H9 (cell line): Measurements from ENCODE around the gene TRMU. TPM values are rescaled to one million over a fixed set of nuclear protein-coding genes. Genes with fewer than 3 reads are reported as not detected.

Experiments
- DNase-seq: peaks from one replicate; pipeline ENCODE4 v3.0.0-alpha.2; 2017
- H2AFZ ChIP-seq: one replicate; pipeline ENCODE4 v1.6.1; 2013; ENCODE audit warnings: mild to moderate bottlenecking, low read length, control low read depth, moderate library complexity
- H2AK5ac ChIP-seq: 2 replicates; pipeline ENCODE4 v1.6.1; 2013; ENCODE audit warnings: low read length, control low read depth, mixed read lengths; ENCODE audit not compliant: insufficient read length
- H2BK120ac ChIP-seq: one replicate; pipeline ENCODE4 v1.6.1; 2013; ENCODE audit warnings: low read depth, mild to moderate bottlenecking, low read length, control low read depth, inconsistent platforms; ENCODE audit not compliant: poor library complexity, severe bottlenecking
- H2BK12ac ChIP-seq: 2 replicates; pipeline ENCODE4 v1.6.1; 2013; ENCODE audit warnings: low read length, control low read depth, mixed read lengths, low read depth; ENCODE audit not compliant: insufficient read length
- H2BK15ac ChIP-seq: 2 replicates; pipeline ENCODE4 v1.6.1; 2013; ENCODE audit warnings: low read depth, low read length, control low read depth
- H2BK20ac ChIP-seq: one replicate; pipeline ENCODE4 v1.6.1; 2013; ENCODE audit warnings: low read depth, mild to moderate bottlenecking, low read length, control low read depth, inconsistent platforms; ENCODE audit not compliant: poor library complexity, severe bottlenecking
- H2BK5ac ChIP-seq: 2 replicates; pipeline ENCODE4 v1.6.1; 2013; ENCODE audit warnings: low read length, control low read depth, mixed read lengths; ENCODE audit not compliant: insufficient read length
- H3K14ac ChIP-seq: 2 replicates; pipeline ENCODE4 v1.6.1; 2013; ENCODE audit warnings: low read length, control low read depth; ENCODE audit not compliant: insufficient read depth
- H3K18ac ChIP-seq: 2 replicates; pipeline ENCODE4 v1.6.1; 2013; ENCODE audit warnings: low read depth, mild to moderate bottlenecking, mixed read lengths, low read length, control low read depth; ENCODE audit not compliant: insufficient read length
- H3K23ac ChIP-seq: 2 replicates; pipeline ENCODE4 v1.6.1; 2013; ENCODE audit warnings: low read length, control low read depth, mixed read lengths, low read depth; ENCODE audit not compliant: insufficient read length
- H3K23me2 ChIP-seq: 2 replicates; pipeline ENCODE4 v1.6.1; 2013; ENCODE audit warnings: low read depth, mild to moderate bottlenecking, mixed read lengths, low read length, control low read depth; ENCODE audit not compliant: insufficient read length, poor library complexity, severe bottlenecking
- H3K27ac ChIP-seq: 2 replicates; pipeline ENCODE4 v1.5.1; 2013; ENCODE audit warnings: low read length, control low read depth, mixed read lengths, low read depth; ENCODE audit not compliant: insufficient read length
- H3K27me3 ChIP-seq: 2 replicates; pipeline ENCODE4 v1.6.1; 2013; ENCODE audit warnings: low read length, control low read depth, inconsistent platforms; ENCODE audit not compliant: insufficient read depth
- H3K4ac ChIP-seq: 2 replicates; pipeline ENCODE4 v1.6.1; 2013; ENCODE audit warnings: low read depth, mild to moderate bottlenecking, control low read depth, inconsistent platforms, low read length, moderate library complexity
- H3K4me1 ChIP-seq: 2 replicates; pipeline ENCODE4 v1.6.1; 2013; ENCODE audit warnings: low read length, control low read depth, inconsistent platforms; ENCODE audit not compliant: insufficient read depth
- H3K4me2 ChIP-seq: 2 replicates; pipeline ENCODE4 v1.6.1; 2013; ENCODE audit warnings: low read length, control low read depth, mixed read lengths; ENCODE audit not compliant: insufficient read length, insufficient read depth
- H3K56ac ChIP-seq: 2 replicates; pipeline ENCODE4 v1.6.1; 2013; ENCODE audit warnings: low read depth, mild to moderate bottlenecking, mixed read lengths, low read length, control low read depth; ENCODE audit not compliant: insufficient read length
- H3K79me1 ChIP-seq: 2 replicates; pipeline ENCODE4 v1.6.1; 2013; ENCODE audit warnings: low read depth, mild to moderate bottlenecking, moderate library complexity, low read length, control low read depth, inconsistent platforms; ENCODE audit not compliant: insufficient read depth, poor library complexity, severe bottlenecking
- H3K79me2 ChIP-seq: 2 replicates; pipeline ENCODE4 v1.6.1; 2013; ENCODE audit warnings: low read length, control low read depth, inconsistent platforms; ENCODE audit not compliant: insufficient read depth
- H3K9ac ChIP-seq: 2 replicates; pipeline ENCODE4 v1.6.1; 2013; ENCODE audit warnings: low read length, control low read depth, mixed read lengths; ENCODE audit not compliant: insufficient read length; ENCODE audit errors: extremely low read depth
- H3K9me3 ChIP-seq: one replicate; pipeline ENCODE4 v1.6.1; 2013; ENCODE audit warnings: low read depth, low read length, inconsistent platforms; ENCODE audit not compliant: control insufficient read depth
- H3T11ph ChIP-seq: one replicate; pipeline ENCODE4 v1.6.1; 2013; ENCODE audit warnings: mild to moderate bottlenecking, low read length, control low read depth, inconsistent platforms
- H4K20me1 ChIP-seq: one replicate; pipeline ENCODE4 v1.6.1; 2013; ENCODE audit not compliant: control insufficient read depth, insufficient read length, insufficient read depth
- H4K5ac ChIP-seq: 2 replicates; pipeline ENCODE4 v1.6.1; 2013; ENCODE audit warnings: low read depth, mild to moderate bottlenecking, mixed read lengths, low read length, control low read depth; ENCODE audit not compliant: insufficient read length
- H4K8ac ChIP-seq: replicated peaks from 2 replicates; pipeline ENCODE4 v1.6.1; 2013; ENCODE audit warnings: low read length, control low read depth, mixed read lengths, low read depth; ENCODE audit not compliant: insufficient read length
- H4K91ac ChIP-seq: 2 replicates; pipeline ENCODE4 v1.6.1; 2013; ENCODE audit warnings: low read depth, mild to moderate bottlenecking, moderate library complexity, mixed read lengths, low read length, control low read depth; ENCODE audit not compliant: insufficient read length
- H3K27ac Mint-ChIP-seq, 3 experiments: 2 replicates in 2 of 3; 3 replicates in 1 of 3; pipeline ENCODE4 v1.8.0; 2020 to 2021; ENCODE audit warnings: mixed read lengths in 3 of 3, mild to moderate bottlenecking in 1 of 3, moderate library complexity in 1 of 3
- H3K27me3 Mint-ChIP-seq: 2 replicates; pipeline ENCODE4 v1.8.0; 2021; ENCODE audit warnings: low read depth, mild to moderate bottlenecking, moderate library complexity, mixed read lengths
- H3K36me3 Mint-ChIP-seq, 3 experiments: 2 replicates in 2 of 3; 3 replicates in 1 of 3; pipeline ENCODE4 v1.8.0; 2020 to 2021; ENCODE audit warnings: low read depth in 3 of 3, mixed read lengths in 3 of 3; ENCODE audit not compliant: insufficient read depth in 1 of 3
- H3K4me1 Mint-ChIP-seq, 2 experiments: 2 replicates each; pipeline ENCODE4 v1.8.0; 2020; ENCODE audit warnings: mixed read lengths in 2 of 2
- H3K4me3 Mint-ChIP-seq, 2 experiments: 2 replicates in 1 of 2; 3 replicates in 1 of 2; pipeline ENCODE4 v1.8.0; 2020 to 2021; ENCODE audit warnings: mild to moderate bottlenecking in 2 of 2, mixed read lengths in 2 of 2, moderate library complexity in 1 of 2
- H3K9me3 Mint-ChIP-seq, 2 experiments: 2 replicates in 1 of 2; 3 replicates in 1 of 2; pipeline ENCODE4 v1.8.0; 2020; ENCODE audit warnings: mild to moderate bottlenecking in 2 of 2, mixed read lengths in 2 of 2, moderate library complexity in 1 of 2
- WGBS: extraction: QIAGEN DNeasy Blood & Tissue Kit; methylation state at CpG from one replicate; pipeline ENCODE4 v1.1.7; 2013; ENCODE audit warnings: missing lambda C conversion rate, low lambda C conversion rate, mixed read lengths; ENCODE audit not compliant: insufficient read length; ENCODE audit errors: extremely low coverage; 5-methylcytosine and 5-hydroxymethylcytosine counted together
- total RNA-seq: library from RNA; stranded (reverse); gene quantifications from 2 replicates; pipeline ENCODE4 v1.2.1, GENCODE V29; 2021
- TF ChIP-seq, protein P1 (sequence below): fragments of 200-600 bp; sonication (generic); conservative IDR thresholded peaks from 3 replicates; pipeline ENCODE4 v1.8.0; 2021; ENCODE audit warnings: antibody characterized with exemption, mild to moderate bottlenecking

TRMU gene
- total RNA-seq, 1 experiment from 2014 or later: 86.3 TPM

DNA sequence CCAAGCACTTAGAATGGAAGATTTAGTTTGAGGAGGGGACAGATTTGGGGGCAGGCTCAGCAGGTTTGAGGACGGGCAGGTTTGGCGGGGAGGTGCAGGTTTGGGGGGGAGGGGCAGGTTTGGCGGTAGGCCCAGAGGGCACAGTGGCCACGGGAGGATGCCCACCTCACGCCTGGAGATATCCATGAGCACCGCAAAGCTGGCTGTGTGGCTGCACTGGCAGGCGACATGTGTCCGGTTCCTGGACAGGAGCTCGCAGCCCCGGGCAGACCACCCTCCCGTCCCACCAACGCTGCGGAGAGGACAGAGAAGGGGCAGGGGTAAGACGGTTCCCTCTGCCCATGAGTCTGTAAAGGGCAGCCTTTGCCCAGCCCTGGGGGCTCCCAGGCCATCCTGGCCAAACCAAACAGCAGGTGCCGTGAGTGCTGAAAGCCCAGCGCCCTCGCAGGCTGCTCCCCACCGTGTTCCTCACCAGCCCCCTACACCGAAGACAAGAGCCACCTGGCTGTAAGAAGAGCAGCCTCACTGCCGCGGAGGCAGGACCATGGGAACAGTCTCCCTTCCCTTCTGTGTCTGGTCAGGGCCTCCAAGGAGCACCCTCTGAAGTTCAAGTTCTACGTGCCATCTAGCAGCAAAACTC, 43.0 kb downstream of the TRMU start:
- no peak for DNase-seq
- H3K14ac ChIP-seq: no peak overlapping the region; the same call in 1 of the 2 replicates
- H3K23me2 ChIP-seq: peaks cover 4% of the 10 kb centered on the region
- peaks cover 6% of the 10 kb centered on the region; the same call in 1 of the 2 replicates for H3K4me1 ChIP-seq
- no peak overlapping the region for H4K5ac ChIP-seq
- no peak overlapping the region for H2BK20ac ChIP-seq
- H3K4me3 Mint-ChIP-seq: peak overlapping the region; percentile 22 to 54; a peak in 3 of 5 replicates
- TF ChIP-seq, protein P1, sequence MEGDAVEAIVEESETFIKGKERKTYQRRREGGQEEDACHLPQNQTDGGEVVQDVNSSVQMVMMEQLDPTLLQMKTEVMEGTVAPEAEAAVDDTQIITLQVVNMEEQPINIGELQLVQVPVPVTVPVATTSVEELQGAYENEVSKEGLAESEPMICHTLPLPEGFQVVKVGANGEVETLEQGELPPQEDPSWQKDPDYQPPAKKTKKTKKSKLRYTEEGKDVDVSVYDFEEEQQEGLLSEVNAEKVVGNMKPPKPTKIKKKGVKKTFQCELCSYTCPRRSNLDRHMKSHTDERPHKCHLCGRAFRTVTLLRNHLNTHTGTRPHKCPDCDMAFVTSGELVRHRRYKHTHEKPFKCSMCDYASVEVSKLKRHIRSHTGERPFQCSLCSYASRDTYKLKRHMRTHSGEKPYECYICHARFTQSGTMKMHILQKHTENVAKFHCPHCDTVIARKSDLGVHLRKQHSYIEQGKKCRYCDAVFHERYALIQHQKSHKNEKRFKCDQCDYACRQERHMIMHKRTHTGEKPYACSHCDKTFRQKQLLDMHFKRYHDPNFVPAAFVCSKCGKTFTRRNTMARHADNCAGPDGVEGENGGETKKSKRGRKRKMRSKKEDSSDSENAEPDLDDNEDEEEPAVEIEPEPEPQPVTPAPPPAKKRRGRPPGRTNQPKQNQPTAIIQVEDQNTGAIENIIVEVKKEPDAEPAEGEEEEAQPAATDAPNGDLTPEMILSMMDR: no peak
- no peak overlapping the region for H3K27ac ChIP-seq
- no peak overlapping the region for H4K8ac ChIP-seq
- peaks cover 2% of the 10 kb centered on the region for H4K20me1 ChIP-seq
- H2BK120ac ChIP-seq: no peak overlapping the region
- H2BK12ac ChIP-seq: no peak overlapping the region
- no peak overlapping the region for H2BK15ac ChIP-seq
- no peak overlapping the region for H3K4ac ChIP-seq
- no peaks in the 10 kb centered on the region for H3K9me3 ChIP-seq
- no peak overlapping the region for H3K56ac ChIP-seq
- H2AFZ ChIP-seq: no peak overlapping the region
- no peaks in the 10 kb centered on the region for H3K79me1 ChIP-seq
- H3K18ac ChIP-seq: no peak overlapping the region
- H3K36me3 Mint-ChIP-seq: peaks cover 14 to 39% (median 28%) of the 10 kb centered on the region in 3 experiments
- no peak overlapping the region for H3K23ac ChIP-seq
- no peak overlapping the region for H4K91ac ChIP-seq
- H2BK5ac ChIP-seq: no peak overlapping the region
- no peak overlapping the region for H3K9ac ChIP-seq
- H2AK5ac ChIP-seq: no peak overlapping the region
- H3K27ac Mint-ChIP-seq: peak overlapping the region in 2 of 3 experiments; percentile 72 to 77; a peak in 4 of 7 replicates
- H3K27me3 ChIP-seq: no peaks in the 10 kb centered on the region
- no peak overlapping the region for H3T11ph ChIP-seq
- H3K27me3 Mint-ChIP-seq: no peaks in the 10 kb centered on the region
- no CpG with 5 or more reads among the region's 22 CpGs for WGBS
- peaks cover 5 to 7% of the 10 kb centered on the region in 2 experiments; a peak in 2 of 5 replicates for H3K9me3 Mint-ChIP-seq
- H3K79me2 ChIP-seq: no peaks in the 10 kb centered on the region
- no peak overlapping the region for H3K4me2 ChIP-seq
- peaks cover 42 to 47% of the 10 kb centered on the region in 2 experiments for H3K4me1 Mint-ChIP-seq
